NCI-H446 (cell line): ENCODE results near the gene SUMO2.

Source experiments
- DNase-seq, 2 experiments: peaks; one replicate each; lab custom pipeline; 2025; lab: John Stamatoyannopoulos, UW

The SUMO2 gene

DNA sequence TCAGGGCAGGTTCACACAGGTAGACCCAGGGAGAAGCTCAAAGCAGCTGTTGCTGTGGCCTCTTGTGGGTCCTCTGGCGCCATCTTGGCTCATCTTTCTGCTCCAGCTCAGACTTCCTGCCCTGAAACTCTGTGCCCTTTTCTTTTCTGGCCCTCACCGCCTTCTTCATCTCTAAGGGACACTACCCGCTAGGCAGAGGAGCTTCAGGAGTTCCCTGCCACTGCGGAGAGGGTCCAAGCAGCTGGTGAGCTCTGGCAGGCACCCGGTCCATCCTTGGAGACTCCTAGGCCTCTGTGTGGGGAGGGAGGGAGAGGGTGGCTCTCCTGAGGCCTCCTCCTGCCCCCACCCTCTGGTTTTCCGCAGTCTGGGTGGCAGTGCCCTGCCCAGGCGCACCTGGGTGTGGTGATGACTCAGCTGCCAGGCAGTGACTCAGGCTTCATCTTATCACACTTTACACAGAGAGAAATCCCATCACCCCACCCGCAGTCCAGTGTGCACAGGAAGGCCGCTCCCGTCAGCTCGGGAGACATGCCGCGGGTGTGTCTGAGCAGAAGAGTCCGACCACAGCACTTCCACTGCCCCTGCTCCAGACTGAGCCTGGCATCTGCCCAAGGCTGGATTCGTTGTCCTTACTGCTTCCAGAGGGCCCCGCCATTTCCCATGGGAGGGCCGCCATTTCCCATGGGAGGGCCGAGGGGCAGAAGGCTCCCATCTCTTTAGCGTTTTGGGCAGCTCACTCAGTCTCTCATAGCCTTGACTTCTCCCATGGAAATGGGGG is 58.5 kb downstream of the SUMO2 start:
- no peak for DNase-seq

DNA sequence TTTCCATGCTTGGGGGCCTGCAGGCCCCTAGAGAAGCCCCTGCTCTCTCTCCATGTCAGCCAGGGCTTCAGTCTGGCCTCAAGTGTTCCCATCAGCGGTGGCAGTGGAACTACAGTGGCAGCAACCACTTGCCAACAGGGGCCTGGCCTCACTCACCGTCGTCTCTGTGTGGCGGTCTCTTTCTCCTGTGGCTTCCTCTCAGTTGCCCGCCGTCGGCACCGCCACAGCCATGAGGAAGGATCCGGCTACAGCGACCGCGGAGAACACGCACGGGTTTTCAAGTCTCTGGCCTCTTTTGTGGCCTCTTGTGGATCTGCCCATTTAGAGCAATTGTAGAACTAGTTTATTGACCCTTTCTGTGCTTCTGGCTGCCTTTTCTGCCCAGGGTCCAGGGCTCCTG is 64.5 kb downstream of the SUMO2 start:
- DNase-seq, result no peak

GRCh38 chr17:75116737-75117136 is 66.0 kb downstream of the SUMO2 start:
- no peak for DNase-seq
